Vagina (tissue), 2 donors: ENCODE results near the gene HSPBP1.

Experiments
- CTCF ChIP-seq, 3 experiments: fragments of 450-650 bp in 2 of 3; fragments of 200-600 bp in 1 of 3; sonication (generic) in 1 of 3; IDR thresholded peaks; one replicate each; pipeline ENCODE4 v1.5.1; 2017 to 2019; ENCODE audit warnings: antibody characterized with exemption in 3 of 3, mild to moderate bottlenecking in 2 of 3, moderate library complexity in 2 of 3
- POLR2A ChIP-seq, 2 donors: fragments of 450-650 bp; IDR thresholded peaks; one replicate each; pipeline ENCODE4 v1.6.1; 2017; ENCODE audit warnings: antibody characterized with exemption in 2 of 2, mild to moderate bottlenecking in 2 of 2, moderate library complexity in 2 of 2

DNA sequence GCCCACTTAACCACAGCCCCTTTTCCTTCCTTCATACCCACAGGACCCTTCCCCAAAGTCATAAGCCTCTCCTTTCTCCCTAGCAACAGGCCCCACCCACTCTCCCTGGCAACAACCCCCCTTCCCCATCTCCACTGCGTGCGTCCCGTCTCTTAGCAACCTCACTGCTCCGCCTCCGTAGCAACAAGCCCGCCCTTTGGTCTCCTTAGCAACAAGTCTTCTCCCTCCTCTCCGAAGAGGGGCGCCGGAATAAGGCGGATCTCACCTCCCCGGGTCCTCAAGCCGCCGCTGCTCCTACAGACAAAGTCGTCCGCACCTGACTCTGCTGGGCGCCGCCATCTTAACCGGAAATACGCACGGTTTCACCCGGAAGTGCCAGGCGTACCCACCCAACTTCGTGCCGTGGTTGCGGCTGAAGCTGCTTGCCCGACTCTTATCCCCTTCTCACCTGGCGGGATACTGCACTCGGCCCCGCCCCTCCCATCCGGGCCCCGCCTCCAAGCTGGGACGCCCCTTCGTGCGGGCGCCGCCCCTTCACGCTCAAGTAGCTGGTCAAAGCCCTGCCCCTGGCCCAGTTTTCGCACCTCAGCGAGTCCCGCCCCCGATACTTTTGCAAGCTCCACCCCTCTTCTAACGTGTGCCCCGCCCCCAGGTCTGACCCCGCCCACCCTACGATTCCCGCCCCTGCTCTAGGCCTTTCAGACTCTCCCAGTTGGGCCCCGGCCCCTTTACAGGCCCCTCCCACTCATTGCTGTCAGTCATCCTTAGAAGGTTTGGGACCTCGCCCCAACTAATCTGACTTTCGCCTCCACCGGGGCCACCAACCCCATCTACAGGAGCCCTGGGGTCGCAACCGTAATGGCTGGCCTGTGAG is at the start of gene HSPBP1:
- TF ChIP-seq POLR2A (IDR thresholded peaks at IDR 0.05) (no peak), CTCF (IDR thresholded peaks at IDR 0.05) (no peak)
